OCI-LY1 (cell line): Measurements from ENCODE around the gene C3orf22.

Experiments used
- EZH2 ChIP-seq: fragments of 200-600 bp; sonication (generic), shearing (Covaris generic); IDR thresholded peaks from 2 replicates; pipeline ENCODE4 v1.8.0; 2017; ENCODE audit warnings: borderline replicate concordance, mixed run types, mild to moderate bottlenecking, antibody characterized with exemption, low read length, moderate library complexity, mixed read lengths
- TF ChIP-seq, protein P1 (sequence below): fragments of 200-600 bp; sonication (generic), shearing (Covaris generic); IDR thresholded peaks from 2 replicates; pipeline ENCODE4 v1.5.1; 2017; ENCODE audit warnings: mild to moderate bottlenecking, antibody characterized with exemption, low read length, moderate library complexity, mixed read lengths

DNA sequence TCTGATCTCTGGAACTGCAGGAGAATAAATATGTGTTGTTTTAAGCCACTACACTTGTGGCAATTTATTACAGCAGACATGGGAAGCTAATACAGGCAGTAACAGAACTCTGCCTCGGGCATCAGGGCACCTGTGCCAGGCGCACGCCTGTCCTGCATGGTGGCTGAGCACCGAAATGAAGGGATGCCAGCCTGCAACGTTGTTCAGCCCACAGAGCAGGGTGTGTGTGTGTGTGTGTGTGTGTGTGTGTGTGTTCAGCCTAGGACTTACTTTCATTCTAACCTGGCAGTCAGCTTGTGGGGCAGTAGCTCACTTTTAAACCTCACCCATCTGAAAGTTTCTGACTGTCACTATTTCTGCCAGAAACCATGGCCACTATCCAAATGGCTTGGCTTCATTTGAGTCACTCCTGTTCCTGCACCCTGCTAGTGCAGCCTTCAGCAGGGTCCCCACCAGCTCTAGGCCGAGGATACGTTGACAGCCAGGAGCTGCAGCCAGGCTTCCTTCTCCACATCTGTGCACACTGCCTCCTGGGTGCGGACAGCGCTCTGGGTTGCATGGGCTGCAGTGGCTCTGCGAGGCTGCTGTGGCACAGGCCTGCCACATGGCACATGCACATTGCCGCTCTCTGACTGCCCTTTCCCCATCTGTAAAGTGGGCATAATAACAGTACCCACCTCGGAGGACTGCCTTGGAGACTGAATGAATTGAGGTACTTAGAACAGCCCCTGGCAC is 45.6 kb downstream of the C3orf22 start:
- TF ChIP-seq, protein P1, sequence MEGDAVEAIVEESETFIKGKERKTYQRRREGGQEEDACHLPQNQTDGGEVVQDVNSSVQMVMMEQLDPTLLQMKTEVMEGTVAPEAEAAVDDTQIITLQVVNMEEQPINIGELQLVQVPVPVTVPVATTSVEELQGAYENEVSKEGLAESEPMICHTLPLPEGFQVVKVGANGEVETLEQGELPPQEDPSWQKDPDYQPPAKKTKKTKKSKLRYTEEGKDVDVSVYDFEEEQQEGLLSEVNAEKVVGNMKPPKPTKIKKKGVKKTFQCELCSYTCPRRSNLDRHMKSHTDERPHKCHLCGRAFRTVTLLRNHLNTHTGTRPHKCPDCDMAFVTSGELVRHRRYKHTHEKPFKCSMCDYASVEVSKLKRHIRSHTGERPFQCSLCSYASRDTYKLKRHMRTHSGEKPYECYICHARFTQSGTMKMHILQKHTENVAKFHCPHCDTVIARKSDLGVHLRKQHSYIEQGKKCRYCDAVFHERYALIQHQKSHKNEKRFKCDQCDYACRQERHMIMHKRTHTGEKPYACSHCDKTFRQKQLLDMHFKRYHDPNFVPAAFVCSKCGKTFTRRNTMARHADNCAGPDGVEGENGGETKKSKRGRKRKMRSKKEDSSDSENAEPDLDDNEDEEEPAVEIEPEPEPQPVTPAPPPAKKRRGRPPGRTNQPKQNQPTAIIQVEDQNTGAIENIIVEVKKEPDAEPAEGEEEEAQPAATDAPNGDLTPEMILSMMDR: no peak
- TF ChIP-seq EZH2: no peak
